Measurements from ENCODE around the gene HK1. TPM values are rescaled to one million over a fixed set of nuclear protein-coding genes. Genes with fewer than 3 reads are reported as not detected.

HK1 gene
- total RNA-seq, 1 experiment from 2014 or later, result 219 TPM

DNA sequence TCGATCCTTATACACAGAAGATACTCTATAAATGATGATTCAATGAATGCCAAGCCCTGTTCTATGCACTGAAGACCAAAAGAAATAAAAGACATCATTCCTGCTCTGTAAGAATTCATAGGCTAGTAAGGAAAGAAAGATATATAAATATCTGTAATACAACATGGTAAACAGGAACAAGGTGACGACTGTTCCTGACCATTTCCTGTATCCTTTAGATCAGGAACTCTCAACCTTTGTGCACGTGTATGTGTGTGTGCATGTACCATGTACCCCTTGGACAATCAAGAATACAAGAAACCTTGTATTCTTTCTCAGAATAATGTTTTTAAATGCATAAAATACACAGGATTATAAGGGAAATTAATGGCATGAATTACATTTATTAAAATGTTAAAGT, 7.3 kb upstream of the HK1 start:
- H3K27me3 Mint-ChIP-seq (ENCODE audit: low read depth), result no peaks in the 10 kb centered on the region
- TF ChIP-seq, protein P1, sequence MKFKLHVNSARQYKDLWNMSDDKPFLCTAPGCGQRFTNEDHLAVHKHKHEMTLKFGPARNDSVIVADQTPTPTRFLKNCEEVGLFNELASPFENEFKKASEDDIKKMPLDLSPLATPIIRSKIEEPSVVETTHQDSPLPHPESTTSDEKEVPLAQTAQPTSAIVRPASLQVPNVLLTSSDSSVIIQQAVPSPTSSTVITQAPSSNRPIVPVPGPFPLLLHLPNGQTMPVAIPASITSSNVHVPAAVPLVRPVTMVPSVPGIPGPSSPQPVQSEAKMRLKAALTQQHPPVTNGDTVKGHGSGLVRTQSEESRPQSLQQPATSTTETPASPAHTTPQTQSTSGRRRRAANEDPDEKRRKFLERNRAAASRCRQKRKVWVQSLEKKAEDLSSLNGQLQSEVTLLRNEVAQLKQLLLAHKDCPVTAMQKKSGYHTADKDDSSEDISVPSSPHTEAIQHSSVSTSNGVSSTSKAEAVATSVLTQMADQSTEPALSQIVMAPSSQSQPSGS (CRISPR knock-in tag; IDR thresholded peaks at IDR 0.05; ENCODE audit: borderline replicate concordance, low read depth), result no peak
- no peak overlapping the region for H3K4me3 Mint-ChIP-seq
- DNase-seq (ENCODE audit: low spot score) (no peak), ATAC-seq (no peak)
- H3K4me1 Mint-ChIP-seq, result peaks cover 4% of the 10 kb centered on the region
- no peak overlapping the region for H3K27ac Mint-ChIP-seq
- no peaks in the 10 kb centered on the region for H3K9me3 Mint-ChIP-seq
- ChIA-PET POLR2A (no interaction called here), CTCF (no interaction called here)
- H3K36me3 Mint-ChIP-seq, result no peaks in the 10 kb centered on the region

DNA sequence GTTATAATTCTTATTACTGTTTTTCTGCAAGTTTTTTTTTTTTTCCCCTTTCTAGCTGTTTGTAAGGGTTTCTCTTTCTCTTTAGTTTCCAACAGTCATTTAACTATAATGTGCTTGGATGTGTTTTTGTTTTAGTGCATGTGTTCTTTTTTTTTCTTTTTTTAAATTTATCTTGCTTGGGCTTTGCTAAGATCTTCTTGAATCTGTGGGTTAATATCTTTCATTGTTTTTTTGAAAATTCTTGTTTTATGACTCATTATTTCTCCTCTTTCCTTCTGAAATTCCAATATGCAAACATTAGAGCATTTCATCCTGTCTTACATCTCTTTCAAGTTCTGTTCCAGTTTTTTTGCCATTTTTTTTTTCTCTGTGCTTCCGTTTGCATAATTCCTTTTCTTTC, 5.7 kb upstream of the HK1 start:
- ChIA-PET POLR2A (interaction anchor here (0.7 kb wide), 1 partner anchor 72 kb away, joined by 8 read pairs; no protein-coding TSS in a partner anchor), CTCF (no interaction called here)
- H3K4me1 Mint-ChIP-seq, result no peaks in the 10 kb centered on the region
- TF ChIP-seq, protein P2, sequence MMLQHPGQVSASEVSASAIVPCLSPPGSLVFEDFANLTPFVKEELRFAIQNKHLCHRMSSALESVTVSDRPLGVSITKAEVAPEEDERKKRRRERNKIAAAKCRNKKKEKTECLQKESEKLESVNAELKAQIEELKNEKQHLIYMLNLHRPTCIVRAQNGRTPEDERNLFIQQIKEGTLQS (CRISPR knock-in tag; conservative IDR thresholded peaks at IDR 0.05), result no peak
- no peak for TF ChIP-seq ZNF423 (CRISPR knock-in tag; IDR thresholded peaks at IDR 0.05)
- TF ChIP-seq MXD4 (CRISPR knock-in tag; IDR thresholded peaks at IDR 0.05; ENCODE audit: borderline replicate concordance), result no peak
- no peak for TF ChIP-seq ZBTB21 (CRISPR knock-in tag; IDR thresholded peaks at IDR 0.05; ENCODE audit: borderline replicate concordance)
- no peak for TF ChIP-seq ZNF219 (CRISPR knock-in tag; IDR thresholded peaks at IDR 0.05; ENCODE audit: borderline replicate concordance)
- TF ChIP-seq IRF2 (CRISPR knock-in tag; IDR thresholded peaks at IDR 0.05; ENCODE audit: borderline replicate concordance, low read depth), result no peak
- TF ChIP-seq, protein P3, sequence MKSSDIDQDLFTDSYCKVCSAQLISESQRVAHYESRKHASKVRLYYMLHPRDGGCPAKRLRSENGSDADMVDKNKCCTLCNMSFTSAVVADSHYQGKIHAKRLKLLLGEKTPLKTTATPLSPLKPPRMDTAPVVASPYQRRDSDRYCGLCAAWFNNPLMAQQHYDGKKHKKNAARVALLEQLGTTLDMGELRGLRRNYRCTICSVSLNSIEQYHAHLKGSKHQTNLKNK (CRISPR knock-in tag; IDR thresholded peaks at IDR 0.05), result no peak
- TF ChIP-seq, protein P4, sequence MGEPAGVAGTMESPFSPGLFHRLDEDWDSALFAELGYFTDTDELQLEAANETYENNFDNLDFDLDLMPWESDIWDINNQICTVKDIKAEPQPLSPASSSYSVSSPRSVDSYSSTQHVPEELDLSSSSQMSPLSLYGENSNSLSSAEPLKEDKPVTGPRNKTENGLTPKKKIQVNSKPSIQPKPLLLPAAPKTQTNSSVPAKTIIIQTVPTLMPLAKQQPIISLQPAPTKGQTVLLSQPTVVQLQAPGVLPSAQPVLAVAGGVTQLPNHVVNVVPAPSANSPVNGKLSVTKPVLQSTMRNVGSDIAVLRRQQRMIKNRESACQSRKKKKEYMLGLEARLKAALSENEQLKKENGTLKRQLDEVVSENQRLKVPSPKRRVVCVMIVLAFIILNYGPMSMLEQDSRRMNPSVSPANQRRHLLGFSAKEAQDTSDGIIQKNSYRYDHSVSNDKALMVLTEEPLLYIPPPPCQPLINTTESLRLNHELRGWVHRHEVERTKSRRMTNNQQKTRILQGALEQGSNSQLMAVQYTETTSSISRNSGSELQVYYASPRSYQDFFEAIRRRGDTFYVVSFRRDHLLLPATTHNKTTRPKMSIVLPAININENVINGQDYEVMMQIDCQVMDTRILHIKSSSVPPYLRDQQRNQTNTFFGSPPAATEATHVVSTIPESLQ (CRISPR knock-in tag; IDR thresholded peaks at IDR 0.05), result no peak
- TF ChIP-seq, protein P5, sequence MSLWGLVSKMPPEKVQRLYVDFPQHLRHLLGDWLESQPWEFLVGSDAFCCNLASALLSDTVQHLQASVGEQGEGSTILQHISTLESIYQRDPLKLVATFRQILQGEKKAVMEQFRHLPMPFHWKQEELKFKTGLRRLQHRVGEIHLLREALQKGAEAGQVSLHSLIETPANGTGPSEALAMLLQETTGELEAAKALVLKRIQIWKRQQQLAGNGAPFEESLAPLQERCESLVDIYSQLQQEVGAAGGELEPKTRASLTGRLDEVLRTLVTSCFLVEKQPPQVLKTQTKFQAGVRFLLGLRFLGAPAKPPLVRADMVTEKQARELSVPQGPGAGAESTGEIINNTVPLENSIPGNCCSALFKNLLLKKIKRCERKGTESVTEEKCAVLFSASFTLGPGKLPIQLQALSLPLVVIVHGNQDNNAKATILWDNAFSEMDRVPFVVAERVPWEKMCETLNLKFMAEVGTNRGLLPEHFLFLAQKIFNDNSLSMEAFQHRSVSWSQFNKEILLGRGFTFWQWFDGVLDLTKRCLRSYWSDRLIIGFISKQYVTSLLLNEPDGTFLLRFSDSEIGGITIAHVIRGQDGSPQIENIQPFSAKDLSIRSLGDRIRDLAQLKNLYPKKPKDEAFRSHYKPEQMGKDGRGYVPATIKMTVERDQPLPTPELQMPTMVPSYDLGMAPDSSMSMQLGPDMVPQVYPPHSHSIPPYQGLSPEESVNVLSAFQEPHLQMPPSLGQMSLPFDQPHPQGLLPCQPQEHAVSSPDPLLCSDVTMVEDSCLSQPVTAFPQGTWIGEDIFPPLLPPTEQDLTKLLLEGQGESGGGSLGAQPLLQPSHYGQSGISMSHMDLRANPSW (CRISPR knock-in tag; conservative IDR thresholded peaks at IDR 0.05; ENCODE audit: low read depth), result no peak
- TF ChIP-seq, protein P6, sequence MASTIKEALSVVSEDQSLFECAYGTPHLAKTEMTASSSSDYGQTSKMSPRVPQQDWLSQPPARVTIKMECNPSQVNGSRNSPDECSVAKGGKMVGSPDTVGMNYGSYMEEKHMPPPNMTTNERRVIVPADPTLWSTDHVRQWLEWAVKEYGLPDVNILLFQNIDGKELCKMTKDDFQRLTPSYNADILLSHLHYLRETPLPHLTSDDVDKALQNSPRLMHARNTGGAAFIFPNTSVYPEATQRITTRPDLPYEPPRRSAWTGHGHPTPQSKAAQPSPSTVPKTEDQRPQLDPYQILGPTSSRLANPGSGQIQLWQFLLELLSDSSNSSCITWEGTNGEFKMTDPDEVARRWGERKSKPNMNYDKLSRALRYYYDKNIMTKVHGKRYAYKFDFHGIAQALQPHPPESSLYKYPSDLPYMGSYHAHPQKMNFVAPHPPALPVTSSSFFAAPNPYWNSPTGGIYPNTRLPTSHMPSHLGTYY (CRISPR knock-in tag; IDR thresholded peaks at IDR 0.05), result no peak
- no peak for TF ChIP-seq ZNF138 (CRISPR knock-in tag; conservative IDR thresholded peaks at IDR 0.05)
- TF ChIP-seq SMAD3 (CRISPR knock-in tag; IDR thresholded peaks at IDR 0.05; ENCODE audit: borderline replicate concordance), result no peak
- no peak for TF ChIP-seq TP53 (CRISPR knock-in tag; IDR thresholded peaks at IDR 0.05)
- no peak for TF ChIP-seq OVOL2 (CRISPR knock-in tag; IDR thresholded peaks at IDR 0.05; ENCODE audit: borderline replicate concordance)
- TF ChIP-seq, protein P7, sequence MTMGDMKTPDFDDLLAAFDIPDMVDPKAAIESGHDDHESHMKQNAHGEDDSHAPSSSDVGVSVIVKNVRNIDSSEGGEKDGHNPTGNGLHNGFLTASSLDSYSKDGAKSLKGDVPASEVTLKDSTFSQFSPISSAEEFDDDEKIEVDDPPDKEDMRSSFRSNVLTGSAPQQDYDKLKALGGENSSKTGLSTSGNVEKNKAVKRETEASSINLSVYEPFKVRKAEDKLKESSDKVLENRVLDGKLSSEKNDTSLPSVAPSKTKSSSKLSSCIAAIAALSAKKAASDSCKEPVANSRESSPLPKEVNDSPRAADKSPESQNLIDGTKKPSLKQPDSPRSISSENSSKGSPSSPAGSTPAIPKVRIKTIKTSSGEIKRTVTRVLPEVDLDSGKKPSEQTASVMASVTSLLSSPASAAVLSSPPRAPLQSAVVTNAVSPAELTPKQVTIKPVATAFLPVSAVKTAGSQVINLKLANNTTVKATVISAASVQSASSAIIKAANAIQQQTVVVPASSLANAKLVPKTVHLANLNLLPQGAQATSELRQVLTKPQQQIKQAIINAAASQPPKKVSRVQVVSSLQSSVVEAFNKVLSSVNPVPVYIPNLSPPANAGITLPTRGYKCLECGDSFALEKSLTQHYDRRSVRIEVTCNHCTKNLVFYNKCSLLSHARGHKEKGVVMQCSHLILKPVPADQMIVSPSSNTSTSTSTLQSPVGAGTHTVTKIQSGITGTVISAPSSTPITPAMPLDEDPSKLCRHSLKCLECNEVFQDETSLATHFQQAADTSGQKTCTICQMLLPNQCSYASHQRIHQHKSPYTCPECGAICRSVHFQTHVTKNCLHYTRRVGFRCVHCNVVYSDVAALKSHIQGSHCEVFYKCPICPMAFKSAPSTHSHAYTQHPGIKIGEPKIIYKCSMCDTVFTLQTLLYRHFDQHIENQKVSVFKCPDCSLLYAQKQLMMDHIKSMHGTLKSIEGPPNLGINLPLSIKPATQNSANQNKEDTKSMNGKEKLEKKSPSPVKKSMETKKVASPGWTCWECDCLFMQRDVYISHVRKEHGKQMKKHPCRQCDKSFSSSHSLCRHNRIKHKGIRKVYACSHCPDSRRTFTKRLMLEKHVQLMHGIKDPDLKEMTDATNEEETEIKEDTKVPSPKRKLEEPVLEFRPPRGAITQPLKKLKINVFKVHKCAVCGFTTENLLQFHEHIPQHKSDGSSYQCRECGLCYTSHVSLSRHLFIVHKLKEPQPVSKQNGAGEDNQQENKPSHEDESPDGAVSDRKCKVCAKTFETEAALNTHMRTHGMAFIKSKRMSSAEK (CRISPR knock-in tag; IDR thresholded peaks at IDR 0.05; ENCODE audit: borderline replicate concordance), result no peak
- H3K36me3 Mint-ChIP-seq, result no peaks in the 10 kb centered on the region
- H3K27me3 Mint-ChIP-seq (ENCODE audit: low read depth), result no peaks in the 10 kb centered on the region
- no peak overlapping the region; the same call in 1 of the 2 replicates for H3K27ac Mint-ChIP-seq
- ATAC-seq (no peak), DNase-seq (ENCODE audit: low spot score) (no peak)
- no peaks in the 10 kb centered on the region for H3K9me3 Mint-ChIP-seq
- no peak overlapping the region for H3K4me3 Mint-ChIP-seq
